Astrocyte of the cerebellum (primary cell): Measurements from ENCODE around the gene IER5L.
A peak's percentile ranks its signal among the peaks of the same experiment; 100 is the strongest.
"Not testable (repeated sequence)": the region's sequence is repeated elsewhere in the genome, so short reads cannot be mapped to it uniquely, and the experiment has no call there.

Source experiments
- DNase-seq: peaks from one replicate; pipeline ENCODE4 v3.0.0-alpha.2; 2011; ENCODE audit warnings: low read depth
- H3K4me3 ChIP-seq: 2 replicates; pipeline ENCODE4 v1.5.1; 2011; ENCODE audit warnings: mild to moderate bottlenecking, low read depth, low read length, moderate library complexity
- in situ Hi-C: cut with HindIII; loops from 2 replicates; pipeline ENCODE4 v1.10.0; 2017; ENCODE audit warnings: low sequenced_read_pairs
- TF ChIP-seq, protein P1 (sequence below): IDR thresholded peaks from 2 replicates; pipeline ENCODE4 v1.5.1; 2012; ENCODE audit warnings: low read length, low read depth, moderate library complexity, mild to moderate bottlenecking; ENCODE audit errors: missing control alignments

IER5L gene

DNA sequence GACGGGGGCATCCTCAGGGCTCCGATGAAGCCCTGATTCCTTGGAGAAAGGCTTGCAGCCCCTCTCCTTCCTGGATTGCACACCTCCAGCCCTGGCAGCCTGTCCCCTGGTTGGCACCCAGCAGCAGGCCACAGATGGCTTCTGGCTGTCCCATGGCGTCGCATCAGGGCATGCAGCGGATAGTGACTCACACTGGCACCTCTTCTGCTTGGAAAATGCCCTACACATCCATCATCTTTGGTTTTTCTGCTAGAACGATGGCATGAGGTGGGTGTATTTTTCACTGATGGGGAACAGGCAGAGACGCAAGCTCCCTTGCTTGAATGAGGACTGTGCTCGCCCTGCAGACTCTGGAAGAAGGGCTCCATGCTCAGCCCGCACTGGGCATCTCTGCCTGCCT is 23.2 kb upstream of the IER5L start:
- DNase-seq: no peak
- TF ChIP-seq, protein P1, sequence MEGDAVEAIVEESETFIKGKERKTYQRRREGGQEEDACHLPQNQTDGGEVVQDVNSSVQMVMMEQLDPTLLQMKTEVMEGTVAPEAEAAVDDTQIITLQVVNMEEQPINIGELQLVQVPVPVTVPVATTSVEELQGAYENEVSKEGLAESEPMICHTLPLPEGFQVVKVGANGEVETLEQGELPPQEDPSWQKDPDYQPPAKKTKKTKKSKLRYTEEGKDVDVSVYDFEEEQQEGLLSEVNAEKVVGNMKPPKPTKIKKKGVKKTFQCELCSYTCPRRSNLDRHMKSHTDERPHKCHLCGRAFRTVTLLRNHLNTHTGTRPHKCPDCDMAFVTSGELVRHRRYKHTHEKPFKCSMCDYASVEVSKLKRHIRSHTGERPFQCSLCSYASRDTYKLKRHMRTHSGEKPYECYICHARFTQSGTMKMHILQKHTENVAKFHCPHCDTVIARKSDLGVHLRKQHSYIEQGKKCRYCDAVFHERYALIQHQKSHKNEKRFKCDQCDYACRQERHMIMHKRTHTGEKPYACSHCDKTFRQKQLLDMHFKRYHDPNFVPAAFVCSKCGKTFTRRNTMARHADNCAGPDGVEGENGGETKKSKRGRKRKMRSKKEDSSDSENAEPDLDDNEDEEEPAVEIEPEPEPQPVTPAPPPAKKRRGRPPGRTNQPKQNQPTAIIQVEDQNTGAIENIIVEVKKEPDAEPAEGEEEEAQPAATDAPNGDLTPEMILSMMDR: no peak
- in situ Hi-C loops: no loop called here
- no peak overlapping the region for H3K4me3 ChIP-seq

DNA sequence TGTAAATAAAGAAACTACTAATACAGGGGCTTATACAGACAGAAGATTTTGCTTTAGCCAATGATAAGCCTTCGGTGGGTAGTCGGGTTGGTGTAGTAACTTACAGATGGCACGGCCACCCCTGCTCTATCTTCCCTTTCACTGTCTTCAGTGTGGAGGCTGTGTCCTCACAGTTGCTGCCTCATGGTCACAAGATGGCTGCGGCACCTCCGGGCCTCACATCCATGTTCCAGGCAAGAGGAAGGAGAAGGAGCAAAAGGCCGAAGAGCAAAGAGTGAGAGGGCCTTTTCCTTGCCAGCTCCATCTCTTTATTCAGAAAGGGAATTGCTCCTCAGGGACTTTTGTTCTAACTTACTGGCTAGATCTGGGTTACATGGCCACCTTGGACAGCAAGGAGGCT is 22.2 kb upstream of the IER5L start:
- TF ChIP-seq, protein P1: no peak
- H3K4me3 ChIP-seq: no peak overlapping the region
- in situ Hi-C loops: no loop called here
- no peak for DNase-seq

DNA sequence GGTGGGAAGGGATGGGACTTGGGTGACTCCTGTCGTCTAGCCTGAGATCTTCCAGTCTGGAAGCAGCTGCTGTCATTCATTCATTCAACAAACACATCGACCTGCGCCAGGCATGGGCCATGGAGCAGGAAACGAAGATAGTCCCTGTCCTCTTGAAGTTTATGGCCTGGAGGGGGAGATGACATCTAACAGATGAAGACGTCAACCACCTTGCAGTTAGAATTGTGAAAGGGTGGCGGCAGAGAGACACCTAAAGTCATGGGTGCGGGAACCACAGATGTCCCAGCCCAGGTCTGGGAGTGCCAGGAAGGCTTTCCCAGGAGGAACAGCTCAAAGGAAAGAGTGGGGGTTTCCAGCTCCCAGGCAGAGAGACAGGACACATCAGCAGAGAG is 21.0 kb upstream of the IER5L start:
- TF ChIP-seq, protein P1: no peak
- no peak overlapping the region for H3K4me3 ChIP-seq
- in situ Hi-C loops: no loop called here
- DNase-seq: no peak

DNA sequence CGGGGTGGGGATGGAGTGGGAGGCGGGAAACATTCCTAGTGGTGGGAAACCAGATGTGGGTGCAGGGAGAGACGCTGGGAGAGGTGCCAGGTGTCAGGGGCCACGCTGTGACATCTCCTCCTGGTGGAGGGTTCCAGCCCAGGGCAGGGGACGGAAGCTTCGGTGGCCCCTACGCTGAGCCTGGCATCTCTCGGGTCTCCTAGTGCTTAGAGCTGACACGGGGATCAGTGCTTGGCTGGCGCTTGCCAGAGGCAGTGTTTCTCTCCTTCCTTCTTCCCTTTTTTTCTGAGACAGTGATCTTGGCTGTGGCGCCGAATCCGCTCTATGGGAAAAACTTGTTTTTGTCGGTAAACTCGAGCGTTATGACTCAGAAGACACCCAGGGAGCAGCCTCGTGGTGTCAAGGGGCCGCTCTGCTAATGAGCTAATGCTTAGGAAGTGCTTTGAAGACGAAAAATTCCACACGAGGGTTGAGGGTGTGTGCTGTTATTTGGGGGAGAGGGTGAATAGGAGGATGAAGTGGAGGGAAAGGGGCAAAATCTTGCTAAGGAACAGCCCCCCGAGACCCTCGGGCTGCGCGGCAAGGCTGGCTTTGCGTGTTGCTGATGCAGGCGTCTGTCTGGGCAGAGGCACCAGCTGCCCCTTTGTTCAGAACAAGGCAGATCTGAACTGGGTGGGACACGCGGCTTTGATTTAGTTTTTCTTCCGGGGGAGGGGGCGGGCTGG is 20.4 kb upstream of the IER5L start:
- no peak overlapping the region for H3K4me3 ChIP-seq
- in situ Hi-C loops: no loop called here
- DNase-seq: peak; percentile 91
- TF ChIP-seq, protein P1: peak; percentile 6

DNA sequence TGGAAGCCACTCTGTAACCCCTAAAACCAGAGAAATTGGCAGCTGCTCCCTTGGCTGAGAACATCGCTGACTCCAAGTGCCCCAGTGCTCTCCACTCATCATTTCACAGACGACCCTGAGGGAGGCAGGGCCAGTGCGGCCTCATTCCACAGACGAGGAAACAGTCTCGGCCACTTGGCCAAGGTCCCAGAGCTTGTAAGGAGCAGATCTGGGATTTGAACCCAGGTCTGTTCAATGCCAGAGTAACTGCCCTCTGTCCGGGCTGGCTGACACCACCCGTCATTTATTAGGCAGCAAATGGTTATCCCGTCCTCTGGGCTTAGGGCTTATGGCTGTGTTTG is 19.9 kb upstream of the IER5L start:
- TF ChIP-seq, protein P1: no peak
- DNase-seq: no peak
- in situ Hi-C loops: no loop called here
- no peak overlapping the region for H3K4me3 ChIP-seq

DNA sequence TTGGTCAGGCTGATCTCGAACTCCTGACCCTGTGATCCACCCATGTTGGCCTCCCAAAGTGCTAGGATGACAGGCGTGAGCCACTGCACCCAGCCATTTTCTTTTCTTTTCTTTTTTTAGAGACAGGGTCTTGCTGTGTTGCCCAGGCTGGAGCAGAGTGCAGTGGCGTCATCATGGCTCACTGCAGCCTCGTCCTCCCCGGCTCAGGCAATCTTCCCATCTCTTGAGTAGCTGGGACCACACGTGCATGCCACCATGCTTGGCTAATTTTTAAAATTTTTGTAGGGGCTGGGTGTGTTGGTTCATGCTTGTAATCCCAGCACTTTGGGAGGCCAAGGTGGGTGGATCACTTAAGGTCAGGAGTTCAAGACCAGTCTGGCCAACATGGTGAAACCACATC is 19.0 kb upstream of the IER5L start:
- in situ Hi-C loops, DNase-seq, H3K4me3 ChIP-seq: not testable (repeated sequence)

DNA sequence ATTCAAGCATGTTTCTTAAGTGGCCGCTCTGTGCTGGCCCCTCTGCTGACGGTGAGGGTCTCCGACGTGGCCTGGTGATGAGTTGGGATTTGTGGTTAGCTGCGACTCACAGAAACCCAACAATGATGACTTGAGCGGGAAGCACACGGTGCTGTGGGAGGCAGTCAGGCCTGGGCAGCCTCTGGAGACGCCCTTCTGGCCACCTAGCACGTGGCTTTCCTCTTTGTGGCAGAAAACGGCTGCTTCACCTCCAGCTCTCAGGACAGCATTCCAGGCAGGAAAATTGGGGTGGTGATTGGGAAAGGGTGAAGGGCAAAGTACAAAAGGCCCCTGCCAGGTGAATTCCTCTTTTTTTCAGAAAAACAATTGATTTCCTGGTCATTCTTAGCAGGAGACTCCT is 17.5 kb upstream of the IER5L start:
- TF ChIP-seq, protein P1: no peak
- in situ Hi-C loops: no loop called here
- H3K4me3 ChIP-seq: no peak overlapping the region
- DNase-seq: no peak
